GM12891 (cell line): ENCODE results near the gene PPP1R7.

ENCODE experiments used
- PAX5 ChIP-seq: IDR thresholded peaks from 2 replicates; pipeline ENCODE4 v1.6.1; 2011; ENCODE audit warnings: low read length, moderate library complexity, mild to moderate bottlenecking; ENCODE audit not compliant: insufficient read depth, severe bottlenecking
- POLR2A ChIP-seq: IDR thresholded peaks from 2 replicates; pipeline ENCODE4 v1.6.1; 2011; ENCODE audit warnings: low read depth, low read length, control low read depth
- POLR2AphosphoS5 ChIP-seq: IDR thresholded peaks from 2 replicates; pipeline ENCODE4 v1.6.1; 2011; ENCODE audit warnings: low read depth, low read length, control low read depth
- POU2F2 ChIP-seq: IDR thresholded peaks from 2 replicates; pipeline ENCODE4 v1.6.1; 2011; ENCODE audit warnings: low read depth, mild to moderate bottlenecking, control low read depth, low read length, moderate library complexity
- SPI1 ChIP-seq: IDR thresholded peaks from 2 replicates; pipeline ENCODE4 v1.6.1; 2011; ENCODE audit warnings: low read depth, low read length, control low read depth
- TAF1 ChIP-seq: IDR thresholded peaks from 2 replicates; pipeline ENCODE4 v1.6.1; 2011; ENCODE audit warnings: low read depth, low read length, control low read depth

DNA sequence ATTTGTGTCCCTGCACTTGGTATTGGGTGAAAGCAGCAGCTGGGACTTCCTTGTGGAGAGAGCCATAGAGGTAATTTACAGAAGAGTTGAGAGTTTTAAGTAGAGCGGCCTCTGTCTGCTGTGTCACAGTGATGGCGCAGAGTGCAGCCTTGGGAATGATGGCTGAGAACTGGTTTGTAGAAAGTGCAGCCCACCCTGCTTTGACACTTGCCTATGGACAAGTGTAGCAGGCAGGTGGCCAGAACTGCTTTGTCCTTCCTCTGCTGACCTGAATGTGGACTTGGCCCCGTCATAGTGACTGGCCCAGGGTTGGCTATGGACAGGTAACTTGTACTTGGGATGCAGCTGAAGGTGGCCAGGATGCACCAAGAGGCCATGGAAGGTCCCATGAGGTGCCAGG is 31.9 kb downstream of the PPP1R7 start:
- TF ChIP-seq POLR2AphosphoS5: no peak
- no peak for TF ChIP-seq POLR2A
- no peak for TF ChIP-seq TAF1
- no peak for TF ChIP-seq SPI1
- no peak for TF ChIP-seq POU2F2
- no peak for TF ChIP-seq PAX5
